ENCODE results near the gene NOTCH1.

Gene NOTCH1

DNA sequence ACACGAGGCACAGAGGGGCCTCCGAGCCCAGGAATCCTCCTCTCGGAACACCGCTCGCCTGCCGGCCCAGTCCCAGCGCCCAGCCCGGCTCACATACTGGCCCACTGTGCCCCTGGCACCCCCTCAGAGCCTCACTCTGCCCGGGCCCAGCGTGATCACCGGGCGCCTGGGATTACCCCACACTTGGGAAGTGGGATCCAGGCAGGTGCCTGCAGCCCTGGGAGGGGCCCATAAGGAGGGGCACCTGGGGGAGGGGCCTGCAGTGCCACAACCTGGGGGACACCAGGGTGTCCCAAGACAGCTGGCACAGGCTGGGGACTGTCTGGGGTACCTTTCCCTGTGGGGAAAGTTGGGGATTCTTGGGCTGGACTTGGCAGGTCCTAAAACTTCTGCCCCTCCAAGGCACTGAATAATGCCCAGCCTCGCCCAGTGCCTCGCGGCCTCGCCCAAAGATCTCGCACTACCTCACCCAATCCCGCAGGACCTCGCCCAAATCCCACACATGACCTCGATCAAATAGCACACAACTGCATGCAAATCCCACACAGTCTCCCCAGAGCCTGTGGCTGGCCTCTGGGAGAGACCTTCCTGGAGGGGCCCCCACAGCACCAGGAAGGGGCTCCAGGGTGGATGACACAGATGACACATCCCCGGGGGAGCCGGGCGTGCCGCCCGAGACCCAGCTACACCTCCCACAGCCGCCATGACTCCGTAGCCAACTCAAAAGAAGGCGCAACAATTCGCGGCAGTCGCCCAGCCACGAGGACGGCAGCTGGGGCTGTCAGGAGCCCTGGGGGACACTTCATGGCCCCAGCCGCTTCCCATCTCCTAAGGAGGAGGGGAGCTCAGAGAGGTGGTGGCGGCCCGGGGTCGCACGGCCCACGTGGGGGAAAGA lies 13.7 kb downstream of the NOTCH1 start:
- no peak for DNase-seq (ENCODE audit: low read depth in 2 of 2)

DNA sequence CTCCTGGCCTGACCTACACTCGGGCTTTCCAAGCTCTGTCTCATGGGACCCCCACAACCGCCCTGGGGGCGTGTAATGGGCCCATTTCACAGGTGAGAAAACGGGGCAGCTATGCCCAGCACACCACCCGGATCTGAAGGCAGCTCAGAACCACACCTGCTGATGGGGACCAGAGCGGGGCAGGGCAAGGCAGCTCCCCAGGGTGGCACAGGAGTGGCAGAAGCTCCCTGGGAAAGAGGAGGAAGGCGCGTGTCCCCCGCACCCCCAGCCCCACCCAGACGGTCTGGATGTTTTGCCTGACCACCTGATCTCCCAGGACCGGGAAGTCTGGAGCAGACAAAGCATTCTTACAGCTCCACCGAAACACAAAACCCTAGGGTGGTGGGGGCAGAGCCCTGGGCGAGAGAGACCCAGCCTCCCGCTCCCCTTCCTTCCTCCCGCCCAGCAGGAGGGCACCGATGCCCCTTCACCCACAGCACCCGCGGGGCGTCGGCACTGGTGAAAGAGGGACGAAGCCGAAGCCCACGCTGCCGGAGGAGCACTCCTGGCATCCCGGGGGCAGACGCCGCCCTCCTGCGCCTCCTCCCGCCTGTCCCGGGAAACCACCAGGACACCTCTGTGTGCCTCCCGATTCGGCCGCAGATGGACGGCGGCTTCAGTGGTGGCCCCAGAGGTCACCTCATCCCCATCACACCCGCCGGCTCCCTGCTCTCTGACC lies 14.5 kb downstream of the NOTCH1 start:
- no peak for DNase-seq (ENCODE audit: low read depth in 2 of 2)

DNA sequence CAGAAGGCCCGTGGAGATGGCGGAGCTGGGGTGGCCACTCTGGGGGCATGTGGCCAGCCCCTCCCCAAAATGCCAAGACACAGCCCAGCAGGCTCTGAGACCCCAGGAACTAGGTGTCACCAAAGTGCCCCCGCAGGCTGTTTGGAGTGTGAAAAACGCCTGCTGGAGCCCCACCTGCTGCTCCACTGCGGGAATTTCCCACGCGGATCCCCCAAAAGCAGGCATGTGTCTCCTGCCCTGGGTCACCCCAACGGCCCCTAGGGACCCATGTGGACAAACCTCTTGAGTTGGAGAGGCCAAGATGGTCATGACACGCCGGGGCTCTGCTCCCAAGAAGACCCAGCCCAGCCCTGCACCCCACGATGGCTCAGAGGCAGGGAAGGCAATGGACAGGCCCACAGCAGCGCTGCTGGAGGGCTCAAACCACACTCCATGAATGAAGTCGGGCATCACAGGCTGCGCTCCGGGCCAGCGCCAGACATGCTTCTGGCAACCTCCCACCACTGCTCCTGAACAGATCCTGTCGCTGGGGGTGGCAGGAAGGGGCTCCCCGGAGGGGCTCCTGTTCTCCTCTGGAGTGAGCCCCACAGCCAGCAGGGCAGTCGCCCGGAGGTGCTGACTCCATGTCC lies 15.3 kb downstream of the NOTCH1 start:
- no peak for DNase-seq (ENCODE audit: low read depth in 2 of 2)

DNA sequence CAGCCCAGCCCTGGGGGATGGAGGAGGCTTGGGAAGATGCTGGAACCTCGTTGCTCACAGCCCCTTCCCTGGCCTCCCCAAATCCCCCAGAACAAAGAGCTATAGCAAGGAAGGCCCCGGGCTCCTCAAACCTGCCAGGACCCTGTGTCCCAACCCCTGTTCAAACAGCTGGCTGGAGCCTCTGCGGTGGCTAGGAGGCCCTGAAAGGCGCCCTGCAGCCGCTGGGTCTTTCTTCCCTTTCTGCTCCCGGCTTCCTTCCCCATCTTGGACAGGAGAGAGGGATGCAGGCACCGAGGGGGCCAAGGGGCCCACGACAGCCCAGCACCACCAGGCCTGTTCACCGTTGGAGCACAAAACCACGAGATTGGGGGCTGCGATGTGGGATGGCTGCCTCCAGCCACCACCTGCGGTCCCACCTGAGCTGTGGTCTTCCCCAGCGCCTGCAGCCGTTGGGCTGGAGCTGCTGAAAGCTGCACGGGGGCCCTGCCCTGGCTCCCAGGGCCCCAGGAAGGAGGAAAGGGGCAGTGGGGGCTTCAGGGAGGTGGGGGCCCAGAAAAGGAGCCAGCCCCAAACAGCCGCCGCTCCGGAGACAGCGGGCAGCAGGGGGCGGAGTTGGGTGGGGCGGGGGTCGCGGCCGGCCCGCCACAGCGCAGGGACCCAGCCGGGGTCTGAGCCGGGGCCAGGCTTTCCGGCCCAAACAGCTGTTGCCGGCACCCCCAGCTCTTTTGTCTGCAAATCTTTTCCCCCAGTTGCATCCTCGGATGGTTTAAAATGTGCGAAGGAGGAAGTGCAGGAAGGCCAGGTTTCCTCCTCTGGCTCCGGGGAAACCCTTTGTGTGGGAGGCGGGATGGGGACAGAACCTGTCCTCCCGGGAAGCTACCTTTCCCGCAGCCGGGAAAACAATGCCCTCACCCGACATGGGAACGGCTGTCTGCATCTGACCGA lies 16.1 kb downstream of the NOTCH1 start:
- no peak for DNase-seq (ENCODE audit: low read depth in 2 of 2)

DNA sequence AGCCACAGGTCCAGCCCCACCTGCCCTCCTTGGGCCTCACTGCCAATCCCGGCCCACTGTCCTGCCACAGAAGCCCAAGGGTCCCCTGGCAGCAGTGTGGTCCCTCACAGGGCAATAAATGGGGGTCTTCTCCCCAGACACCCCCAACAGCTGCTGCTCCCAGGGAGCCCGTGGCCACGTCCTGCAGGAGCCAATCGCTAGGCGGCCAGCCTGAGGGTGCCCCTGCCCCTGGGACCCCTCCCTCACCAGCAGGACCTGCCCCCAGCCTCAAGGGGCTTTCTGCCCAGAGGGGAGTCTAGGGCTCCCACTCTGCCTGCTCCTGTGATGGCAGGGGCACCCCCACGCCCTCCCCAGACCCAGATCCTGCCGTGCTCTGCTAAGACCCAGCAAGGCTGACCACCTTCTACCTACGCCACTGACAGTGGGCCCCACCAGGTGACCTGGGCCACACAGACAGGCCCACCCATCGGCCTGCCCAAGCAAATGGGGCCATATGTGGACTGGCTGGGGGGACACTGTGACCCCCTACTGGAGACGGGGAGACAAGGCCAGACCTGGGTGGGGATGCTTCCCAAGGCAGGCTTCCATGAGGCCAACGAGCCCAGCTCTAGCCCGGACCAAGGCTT lies 17.0 kb downstream of the NOTCH1 start:
- DNase-seq (ENCODE audit: low read depth in 2 of 2), result no peak

DNA sequence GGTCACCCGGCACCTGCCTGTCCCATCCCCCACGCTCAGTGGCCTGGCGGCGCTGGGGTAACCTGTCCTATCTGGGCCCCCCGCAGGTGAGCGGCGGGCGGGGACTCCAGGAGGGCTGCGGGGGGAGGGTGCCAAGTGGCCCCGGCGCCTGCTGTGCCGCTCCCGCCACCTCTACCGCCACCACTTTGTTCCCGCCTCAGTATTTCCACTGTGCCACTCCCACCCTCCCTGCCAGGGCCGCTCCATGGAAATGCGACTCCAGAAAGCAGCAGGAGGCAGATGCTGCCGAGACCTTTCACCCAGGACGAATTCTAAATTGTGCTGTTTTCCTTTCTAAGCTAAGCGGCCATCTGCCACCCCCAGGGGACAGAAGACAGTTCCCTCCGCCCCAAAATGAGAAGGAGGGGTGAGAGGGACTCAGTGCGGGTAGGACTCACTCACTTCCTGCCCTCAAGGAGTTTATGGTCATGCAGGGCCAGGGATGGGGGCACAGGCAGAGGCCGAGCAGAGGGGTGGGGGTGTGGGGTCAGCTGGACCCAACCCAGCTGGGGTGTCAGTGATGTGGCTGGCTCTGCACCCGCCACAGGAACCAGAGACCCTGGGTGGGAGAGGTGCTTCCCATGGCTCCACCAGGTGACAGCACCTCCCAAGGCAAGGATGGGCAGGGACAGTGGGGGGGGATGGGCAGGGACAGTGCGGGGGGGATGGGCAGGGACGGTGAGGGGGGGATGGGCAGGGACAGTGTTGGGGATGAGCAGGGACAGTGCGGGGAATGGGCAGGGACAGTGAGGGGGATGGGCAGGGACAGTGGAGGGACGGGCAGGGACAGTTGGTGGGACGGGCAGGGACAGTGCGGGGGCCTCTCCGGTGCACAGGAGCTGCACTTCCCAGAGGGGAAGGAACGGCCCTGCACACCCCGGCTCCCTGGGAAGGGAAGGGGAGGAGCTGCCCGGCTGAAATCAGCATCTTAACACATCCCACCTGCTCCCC lies 17.8 kb downstream of the NOTCH1 start:
- DNase-seq (ENCODE audit: low read depth in 2 of 2), result no peak

DNA sequence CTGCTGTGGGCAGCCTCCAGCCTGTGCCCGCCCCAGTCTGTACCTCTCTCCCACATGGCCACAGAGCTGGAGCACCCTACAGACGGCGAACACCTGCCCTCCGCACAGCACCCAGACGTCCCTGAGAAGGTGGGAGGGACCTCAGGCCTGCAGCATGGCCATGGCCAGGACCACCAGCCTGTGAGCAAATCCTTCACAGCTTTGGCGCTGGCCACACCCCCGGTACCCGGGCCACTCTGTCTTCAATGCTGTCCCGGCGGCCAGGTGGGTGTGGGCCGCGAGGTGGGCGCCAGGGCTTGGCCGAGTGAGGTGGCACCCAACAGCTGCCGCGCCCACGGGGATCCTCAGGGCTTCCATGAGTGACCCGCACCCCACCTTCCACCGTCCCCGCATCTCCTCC lies 18.7 kb downstream of the NOTCH1 start:
- no peak for DNase-seq (ENCODE audit: low read depth in 2 of 2)

DNA sequence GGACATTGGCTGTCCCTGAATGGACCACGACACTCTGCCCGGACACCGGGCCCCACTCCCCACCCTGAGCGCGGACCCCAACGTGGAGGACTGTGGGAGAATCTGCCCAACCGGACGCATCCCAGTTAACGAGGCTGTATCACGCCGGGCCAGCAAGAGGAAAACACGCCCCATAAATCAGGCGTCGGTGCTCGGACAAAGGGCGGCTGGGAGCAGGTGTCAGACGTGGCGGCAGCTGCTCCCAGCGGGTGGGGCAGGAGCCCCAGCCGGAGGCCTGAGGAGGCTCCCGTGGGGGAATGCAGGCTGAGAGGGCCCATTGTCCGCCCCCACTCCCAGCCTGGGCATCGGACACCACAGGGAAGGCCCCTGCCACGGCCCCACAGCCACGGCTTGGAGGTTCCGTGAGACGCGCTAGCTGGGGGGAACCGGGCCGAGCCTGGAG lies 19.2 kb downstream of the NOTCH1 start:
- DNase-seq (ENCODE audit: low read depth in 2 of 2), result no peak

DNA sequence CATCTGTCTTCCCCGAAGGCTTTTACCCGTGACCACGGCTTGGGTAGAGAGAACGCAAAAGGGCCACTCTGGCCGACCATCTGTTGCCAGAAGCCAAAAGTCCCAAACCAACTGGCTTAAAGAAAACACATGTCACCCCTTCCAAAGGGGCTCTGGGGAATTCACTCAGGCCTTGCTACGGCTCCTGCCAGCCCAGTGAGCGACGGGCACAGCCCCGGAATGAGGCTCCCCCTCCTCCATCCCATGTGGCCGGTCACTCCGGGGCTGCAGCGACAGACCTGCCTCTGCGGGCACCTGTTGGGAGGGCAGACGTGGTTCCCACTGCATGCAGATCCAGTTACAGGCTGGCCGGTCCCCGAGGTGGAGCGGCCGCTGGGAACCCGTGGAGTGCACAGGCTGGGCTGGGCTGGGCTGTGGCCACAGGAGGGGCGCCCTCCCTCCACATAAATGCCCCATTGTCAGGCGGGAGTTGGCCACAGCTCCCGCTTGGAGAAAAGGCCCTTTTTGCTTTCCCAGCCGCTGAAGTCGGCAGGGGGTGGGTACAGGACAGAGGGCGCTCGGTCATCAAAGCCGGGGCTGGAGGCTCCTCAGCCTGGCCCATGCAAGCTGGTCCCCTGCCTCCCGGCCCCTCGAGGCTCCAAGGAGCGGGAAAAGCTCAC lies 19.9 kb downstream of the NOTCH1 start:
- no peak for DNase-seq (ENCODE audit: low read depth in 2 of 2)

DNA sequence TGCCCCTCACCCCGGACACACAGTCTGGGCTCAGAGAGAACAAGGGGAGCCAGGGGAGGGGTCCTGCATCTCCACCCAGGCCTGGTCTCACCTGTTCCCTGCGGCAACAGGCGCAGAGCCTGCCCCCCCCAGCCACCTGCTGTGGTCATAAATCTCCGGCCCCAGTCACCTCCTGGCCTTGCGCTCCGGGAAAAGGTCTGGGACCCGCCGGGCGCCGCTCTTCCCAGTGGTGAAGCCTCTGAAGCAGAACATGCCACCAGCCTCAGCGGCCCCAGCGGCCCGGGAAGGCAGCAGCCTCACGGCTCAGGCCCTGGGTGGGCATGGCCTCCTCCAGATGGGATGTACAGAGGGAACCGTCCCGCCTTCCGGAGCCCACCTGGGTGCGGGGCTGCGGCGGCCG lies 20.6 kb downstream of the NOTCH1 start:
- no peak for DNase-seq (ENCODE audit: low read depth in 2 of 2)

DNA sequence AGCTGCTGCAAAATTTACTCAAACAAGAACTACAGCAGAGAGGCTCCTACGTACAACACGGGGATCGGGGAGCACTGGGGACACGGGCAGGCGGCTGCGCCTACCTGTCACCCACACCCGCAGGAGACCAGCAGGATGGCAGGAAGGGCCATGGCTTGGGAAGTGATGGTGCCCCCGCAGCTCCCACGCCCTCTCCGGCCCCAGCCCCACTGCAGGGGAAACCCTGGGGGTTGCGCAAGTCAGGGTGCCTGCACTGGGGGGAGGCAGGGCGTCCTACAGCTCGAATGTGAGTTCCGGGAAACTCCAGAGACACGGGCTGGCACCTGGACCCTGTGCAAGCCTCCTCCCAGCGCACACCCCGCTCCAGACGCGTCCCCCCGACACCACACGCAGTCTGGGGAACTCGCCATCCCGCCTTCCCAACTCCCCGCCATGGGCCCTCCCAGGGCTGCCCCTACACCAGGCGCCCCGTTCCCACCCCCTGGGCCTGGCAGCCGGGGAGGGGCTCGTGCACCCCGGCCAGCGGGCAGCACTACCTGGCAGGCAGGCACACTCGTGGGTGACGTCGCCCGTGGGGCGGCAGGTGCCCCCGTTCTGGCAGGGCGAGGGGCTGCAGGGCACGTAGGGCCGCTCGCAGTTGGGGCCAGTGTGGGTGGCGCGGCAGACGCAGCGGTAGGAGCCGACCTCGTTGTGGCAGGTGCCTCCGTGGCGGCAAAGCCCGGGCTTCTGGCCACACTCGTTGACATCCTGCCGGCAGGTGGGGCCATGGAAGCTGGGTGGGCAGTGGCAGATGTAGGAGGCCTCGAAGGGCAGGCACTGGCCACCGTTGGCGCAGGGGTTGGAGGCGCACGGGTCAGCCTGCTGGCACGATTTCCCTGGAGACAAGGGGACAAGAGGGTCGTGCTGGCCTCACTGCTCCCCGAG lies 23.3 kb downstream of the NOTCH1 start:
- DNase-seq (ENCODE audit: low read depth in 2 of 2), result no peak

DNA sequence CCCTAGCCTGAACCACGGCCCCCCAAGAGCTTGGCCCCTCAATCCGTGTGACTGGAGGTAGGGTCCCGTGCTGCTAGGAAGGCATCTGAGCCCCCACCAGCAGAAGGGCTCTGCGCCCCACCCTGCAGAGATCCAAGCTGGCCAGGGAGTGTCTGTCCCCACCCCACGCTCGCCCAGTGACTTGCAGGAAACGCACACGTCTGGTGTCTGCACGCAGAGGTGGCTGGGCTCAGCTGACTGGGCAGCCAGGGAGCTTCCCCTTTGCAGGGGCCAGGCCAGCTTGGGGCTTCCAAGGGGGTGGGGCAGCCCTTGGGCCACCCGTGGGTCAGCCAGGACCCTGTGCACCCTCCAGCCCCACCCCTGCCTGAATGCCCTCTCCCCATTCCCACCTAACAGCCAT lies 24.3 kb downstream of the NOTCH1 start:
- DNase-seq (ENCODE audit: low read depth in 2 of 2), result no peak

DNA sequence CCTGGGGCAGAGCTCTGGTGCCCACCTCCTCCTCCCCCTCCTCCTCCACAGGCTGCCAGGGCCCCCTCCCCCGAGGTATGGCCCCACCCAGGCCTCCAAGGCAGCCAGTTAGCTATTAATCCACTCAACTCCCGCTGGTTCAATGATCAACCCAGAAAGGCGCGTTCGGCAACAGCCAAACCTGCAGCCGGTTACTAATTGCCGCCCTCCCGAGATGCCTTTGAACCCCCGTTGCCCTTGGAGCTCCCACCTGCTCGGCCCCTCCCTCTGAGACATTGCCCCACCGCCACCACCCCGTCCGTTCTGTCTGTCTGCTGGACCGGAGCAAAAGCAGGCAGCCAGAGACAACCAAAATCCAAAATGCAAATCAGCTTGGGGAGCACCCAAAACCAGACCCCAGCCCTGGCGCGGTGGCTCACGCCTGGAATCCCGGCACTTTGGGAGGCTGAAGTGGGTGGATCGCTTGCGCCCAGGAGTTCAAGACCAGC lies 25.8 kb downstream of the NOTCH1 start:
- no peak for DNase-seq (ENCODE audit: low read depth in 2 of 2)

DNA sequence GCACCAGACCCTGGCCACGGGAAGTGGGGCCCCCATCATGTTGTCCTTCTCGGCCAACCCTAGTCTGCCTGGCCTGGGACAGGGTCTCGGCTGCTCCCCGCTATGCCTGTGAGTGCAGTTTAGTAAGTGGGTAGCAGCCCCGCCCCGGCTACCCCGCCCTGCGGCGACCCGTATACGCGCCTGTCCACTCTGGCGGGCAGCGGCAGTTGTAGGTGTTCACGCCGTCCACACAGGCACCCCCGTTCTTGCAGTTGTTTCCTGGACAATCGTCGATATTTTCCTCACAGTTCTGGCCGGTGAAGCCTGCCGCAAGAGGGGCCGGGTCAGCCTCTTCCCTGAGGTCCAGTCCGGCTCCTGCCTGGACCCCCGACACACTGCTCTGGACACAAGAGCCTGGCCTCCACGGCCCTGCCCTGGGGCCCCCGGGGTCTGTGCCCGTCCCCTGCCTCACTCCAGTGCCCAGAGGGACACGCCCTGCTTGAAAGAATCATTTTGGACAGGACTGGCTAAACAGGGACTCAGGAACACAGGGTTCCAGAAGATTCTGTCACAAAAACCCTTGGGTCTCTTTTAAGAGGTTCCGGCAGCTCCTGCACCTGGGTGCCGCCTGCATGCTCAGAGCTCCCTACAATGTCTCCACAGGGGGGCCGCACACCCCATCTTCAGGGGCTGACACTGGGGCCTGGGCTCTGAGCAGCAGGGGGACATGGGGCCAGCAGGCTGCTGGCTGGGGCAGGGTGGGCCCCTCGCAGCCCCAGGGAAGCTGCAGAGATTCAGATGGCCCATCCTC lies 26.4 kb downstream of the NOTCH1 start:
- DNase-seq (ENCODE audit: low read depth in 2 of 2), result no peak

DNA sequence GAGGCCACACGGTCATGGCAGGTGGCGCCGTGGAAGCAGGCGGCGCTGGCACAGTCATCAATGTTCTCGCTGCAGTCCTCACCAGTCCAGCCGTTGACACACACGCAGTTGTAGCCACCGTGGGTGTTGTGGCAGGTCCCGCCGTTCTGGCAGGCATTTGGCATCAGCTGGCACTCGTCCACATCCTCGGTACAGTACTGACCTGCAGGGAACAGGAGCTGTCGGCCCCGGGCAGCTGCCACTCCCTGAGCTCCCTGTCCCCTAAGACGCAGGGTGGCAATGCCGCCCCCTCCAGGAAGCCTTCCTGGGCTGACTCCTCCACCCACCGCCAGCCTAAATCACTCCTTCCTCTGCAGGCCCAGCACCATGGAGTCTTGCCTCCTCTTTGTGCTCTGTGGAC lies 27.2 kb downstream of the NOTCH1 start:
- no peak for DNase-seq (ENCODE audit: low read depth in 2 of 2)

DNA sequence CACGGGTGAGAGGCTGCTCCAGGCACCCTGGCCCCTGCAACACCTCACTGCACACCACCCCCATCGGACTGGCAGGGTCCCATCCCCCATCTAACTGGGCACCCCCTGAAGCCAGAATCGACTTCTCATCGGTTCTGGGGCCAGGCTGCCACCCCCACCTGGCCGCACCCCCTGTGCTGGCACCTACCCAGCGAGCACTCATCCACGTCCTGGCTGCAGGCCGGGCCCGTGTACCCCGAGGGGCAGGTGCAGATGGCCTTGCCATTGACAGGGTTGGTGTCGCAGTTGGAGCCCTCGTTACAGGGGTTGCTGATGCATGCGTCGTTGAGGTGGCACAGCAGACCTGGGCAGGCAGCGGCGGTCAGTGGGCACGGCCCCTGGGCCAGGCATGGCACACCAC lies 27.9 kb downstream of the NOTCH1 start:
- DNase-seq (ENCODE audit: low read depth in 2 of 2), result no peak
